Progenitor cell of endocrine pancreas (in vitro differentiated cells): ENCODE results near the gene WDR7. TPM values are rescaled to one million over a fixed set of nuclear protein-coding genes. Genes with fewer than 3 reads are reported as not detected.

Experiments used
- DNase-seq: peaks from one replicate; pipeline ENCODE4 v3.0.0; 2021; ENCODE audit warnings: low spot score; ENCODE audit not compliant: unreplicated experiment
- H3K27ac Mint-ChIP-seq: 2 replicates; pipeline ENCODE4 v1.8.0; 2021; ENCODE audit warnings: mild to moderate bottlenecking, moderate library complexity, mixed read lengths
- H3K27me3 Mint-ChIP-seq: 2 replicates; pipeline ENCODE4 v1.8.0; 2021; ENCODE audit warnings: mixed read lengths
- H3K36me3 Mint-ChIP-seq: 2 replicates; pipeline ENCODE4 v1.8.0; 2022; ENCODE audit warnings: mixed read lengths; ENCODE audit not compliant: insufficient read depth
- H3K4me1 Mint-ChIP-seq: 2 replicates; pipeline ENCODE4 v1.8.0; 2021; ENCODE audit warnings: low read depth, mixed read lengths
- H3K4me3 Mint-ChIP-seq: 2 replicates; pipeline ENCODE4 v1.8.0; 2021; ENCODE audit warnings: low read depth, mild to moderate bottlenecking, moderate library complexity, mixed read lengths
- H3K9me3 Mint-ChIP-seq: 2 replicates; pipeline ENCODE4 v1.8.0; 2021; ENCODE audit warnings: low read depth, mixed read lengths
- CTCF ChIP-seq: fragments of 200-600 bp; sonication (generic); IDR thresholded peaks from one replicate; pipeline ENCODE4 v1.5.0; 2021; ENCODE audit warnings: antibody characterized with exemption, mild to moderate bottlenecking; ENCODE audit not compliant: unreplicated experiment
- total RNA-seq: library from RNA; stranded (reverse); gene quantifications from 2 replicates; pipeline ENCODE4 v1.2.1, GENCODE V29; 2021

Gene WDR7
- total RNA-seq, 1 donor from 2014 or later: 23.2 TPM

- H3K4me3 Mint-ChIP-seq: no peak overlapping the region
- peaks cover 4% of the 10 kb centered on the region for H3K4me1 Mint-ChIP-seq
- TF ChIP-seq CTCF: no peak
- H3K9me3 Mint-ChIP-seq: peaks cover 3% of the 10 kb centered on the region
- no peak for DNase-seq
- no peaks in the 10 kb centered on the region for H3K36me3 Mint-ChIP-seq
- no peak overlapping the region for H3K27ac Mint-ChIP-seq
- no peaks in the 10 kb centered on the region for H3K27me3 Mint-ChIP-seq
Observed at GRCh38 chr18:56825321-56825720, 174.2 kb downstream of the WDR7 start.

- DNase-seq: no peak
- H3K4me1 Mint-ChIP-seq: peaks cover 4% of the 10 kb centered on the region
- no peaks in the 10 kb centered on the region for H3K27me3 Mint-ChIP-seq
- H3K4me3 Mint-ChIP-seq: no peak overlapping the region
- TF ChIP-seq CTCF: no peak
- H3K27ac Mint-ChIP-seq: no peak overlapping the region
- H3K36me3 Mint-ChIP-seq: no peaks in the 10 kb centered on the region
- peaks cover 3% of the 10 kb centered on the region for H3K9me3 Mint-ChIP-seq
Observed at GRCh38 chr18:56825878-56826277, 174.7 kb downstream of the WDR7 start.

- Mint-ChIP-seq H3K27me3 (no peaks in the 10 kb centered on the region), H3K36me3 (peaks cover 2% of the 10 kb centered on the region), H3K9me3 (peaks cover 3% of the 10 kb centered on the region), H3K27ac (no peak overlapping the region), H3K4me3 (no peak overlapping the region), H3K4me1 (no peaks in the 10 kb centered on the region)
- DNase-seq: no peak
- no peak for TF ChIP-seq CTCF
Observed at GRCh38 chr18:56831988-56832387, 180.8 kb downstream of the WDR7 start.

- DNase-seq: no peak
- H3K4me3 Mint-ChIP-seq: no peak overlapping the region
- no peaks in the 10 kb centered on the region for H3K4me1 Mint-ChIP-seq
- no peak overlapping the region for H3K27ac Mint-ChIP-seq
- TF ChIP-seq CTCF: no peak
- no peaks in the 10 kb centered on the region for H3K27me3 Mint-ChIP-seq
- no peaks in the 10 kb centered on the region for H3K9me3 Mint-ChIP-seq
- peaks cover 2% of the 10 kb centered on the region for H3K36me3 Mint-ChIP-seq
Observed at GRCh38 chr18:56835331-56835730, 184.2 kb downstream of the WDR7 start.

GRCh38 chr18:56836173-56836572 is 185.0 kb downstream of the WDR7 start:
- no peaks in the 10 kb centered on the region for H3K4me1 Mint-ChIP-seq
- no peaks in the 10 kb centered on the region for H3K27me3 Mint-ChIP-seq
- no peak for TF ChIP-seq CTCF
- no peak overlapping the region for H3K27ac Mint-ChIP-seq
- H3K9me3 Mint-ChIP-seq: no peaks in the 10 kb centered on the region
- peaks cover 2% of the 10 kb centered on the region for H3K36me3 Mint-ChIP-seq
- no peak for DNase-seq
- no peak overlapping the region for H3K4me3 Mint-ChIP-seq
